Omental fat pad (tissue), 4 donors: ENCODE data around the gene CYTIP. TPM values are rescaled to one million over a fixed set of nuclear protein-coding genes. Genes with fewer than 3 reads are reported as not detected.

Experiments
- ATAC-seq: fragments of 150-250 bp; one replicate; pipeline ENCODE4 v1.9.1; 2016; ENCODE audit warnings: mild to moderate bottlenecking, moderate library complexity; ENCODE audit not compliant: low FRiP score
- DNase-seq: peaks from one replicate; pipeline ENCODE4 v3.0.0-alpha.2; 2019; ENCODE audit warnings: low spot score
- total RNA-seq, 4 donors: library from RNA; depleted of rRNA; stranded (reverse); fragments of >200 nt; gene quantifications; one replicate each; pipeline ENCODE4 v1.1.0, GENCODE V29; 2016
- TF ChIP-seq, protein P1 (sequence below), 3 donors: fragments of 450-650 bp; IDR thresholded peaks; one replicate each; pipeline ENCODE4 v1.5.1; 2016 to 2017; ENCODE audit warnings: antibody characterized with exemption in 3 of 3, mild to moderate bottlenecking in 3 of 3, moderate library complexity in 2 of 3

Gene CYTIP
- total RNA-seq, 4 donors from 2014 or later = 13.4 to 26.1 (median 17.5) TPM

GRCh38 chr2:157463002-157463401 lies 19.1 kb upstream of the CYTIP start:
- no peak for DNase-seq
- TF ChIP-seq, protein P1, sequence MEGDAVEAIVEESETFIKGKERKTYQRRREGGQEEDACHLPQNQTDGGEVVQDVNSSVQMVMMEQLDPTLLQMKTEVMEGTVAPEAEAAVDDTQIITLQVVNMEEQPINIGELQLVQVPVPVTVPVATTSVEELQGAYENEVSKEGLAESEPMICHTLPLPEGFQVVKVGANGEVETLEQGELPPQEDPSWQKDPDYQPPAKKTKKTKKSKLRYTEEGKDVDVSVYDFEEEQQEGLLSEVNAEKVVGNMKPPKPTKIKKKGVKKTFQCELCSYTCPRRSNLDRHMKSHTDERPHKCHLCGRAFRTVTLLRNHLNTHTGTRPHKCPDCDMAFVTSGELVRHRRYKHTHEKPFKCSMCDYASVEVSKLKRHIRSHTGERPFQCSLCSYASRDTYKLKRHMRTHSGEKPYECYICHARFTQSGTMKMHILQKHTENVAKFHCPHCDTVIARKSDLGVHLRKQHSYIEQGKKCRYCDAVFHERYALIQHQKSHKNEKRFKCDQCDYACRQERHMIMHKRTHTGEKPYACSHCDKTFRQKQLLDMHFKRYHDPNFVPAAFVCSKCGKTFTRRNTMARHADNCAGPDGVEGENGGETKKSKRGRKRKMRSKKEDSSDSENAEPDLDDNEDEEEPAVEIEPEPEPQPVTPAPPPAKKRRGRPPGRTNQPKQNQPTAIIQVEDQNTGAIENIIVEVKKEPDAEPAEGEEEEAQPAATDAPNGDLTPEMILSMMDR (IDR thresholded peaks at IDR 0.05) = no peak
- ATAC-seq = no peak

- ATAC-seq (no peak), DNase-seq (no peak)
Measured at GRCh38 chr2:157460897-157461296, 17.0 kb upstream of the CYTIP start.

DNA sequence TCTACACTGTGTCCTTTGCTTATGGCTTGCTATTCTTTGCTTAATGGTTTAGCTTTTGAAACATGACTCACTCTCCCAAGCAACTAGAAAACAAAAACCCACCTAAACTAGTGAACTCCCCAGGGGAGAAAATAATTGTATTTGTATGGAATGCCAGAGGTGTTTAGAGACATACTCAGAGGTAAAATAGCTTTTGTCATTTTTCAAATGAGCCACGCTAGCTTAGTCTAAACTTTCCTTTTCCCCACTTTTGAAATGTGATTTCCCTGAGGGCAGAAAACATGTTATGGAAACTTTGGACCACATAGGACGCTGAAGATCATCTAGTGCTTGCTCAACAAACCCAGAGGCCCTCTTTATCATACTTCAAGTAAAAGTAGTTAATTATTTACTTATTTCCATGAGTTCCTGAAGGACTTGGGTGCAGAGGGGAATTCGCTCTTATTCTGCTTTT lies 16.5 kb upstream of the CYTIP start:
- ATAC-seq (no peak), DNase-seq (no peak)
- TF ChIP-seq, protein P1 (IDR thresholded peaks at IDR 0.05) = no peak

More at GRCh38 chr2:157460897-157461296, 17.0 kb upstream of the CYTIP start:
- TF ChIP-seq, protein P1 (IDR thresholded peaks at IDR 0.05) = no peak

GRCh38 chr2:157459486-157459885 lies 15.6 kb upstream of the CYTIP start:
- ATAC-seq (no peak), DNase-seq (no peak)
- TF ChIP-seq, protein P1 (IDR thresholded peaks at IDR 0.05) = no peak

DNA sequence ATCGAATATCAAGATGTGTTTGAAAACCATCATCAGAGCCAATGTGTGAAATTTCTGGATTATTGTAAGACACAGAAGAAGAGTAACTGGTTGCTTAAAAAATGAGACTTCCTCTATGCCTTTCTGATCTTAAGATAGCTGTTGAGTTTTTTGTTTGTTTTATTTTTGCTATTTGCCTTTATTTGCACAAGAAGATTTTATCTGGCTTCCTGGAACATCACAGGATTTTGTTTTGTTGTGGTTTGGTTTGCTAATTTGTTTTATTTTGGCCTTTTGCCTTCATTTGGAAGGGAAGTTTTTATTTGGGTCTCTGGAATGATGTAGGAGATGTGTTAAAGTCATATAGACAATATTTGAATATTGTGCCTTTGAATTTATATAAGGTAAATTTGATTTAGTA lies 3.9 kb upstream of the CYTIP start:
- DNase-seq (no peak), ATAC-seq (no peak)
- TF ChIP-seq, protein P1 (IDR thresholded peaks at IDR 0.05) = no peak

GRCh38 chr2:157447031-157447430 lies 3.1 kb upstream of the CYTIP start:
- DNase-seq (no peak), ATAC-seq (no peak)
- TF ChIP-seq, protein P1 (IDR thresholded peaks at IDR 0.05) = no peak

GRCh38 chr2:157444641-157445040 lies 752 bp upstream of the CYTIP start:
- ATAC-seq = no peak
- TF ChIP-seq, protein P1 (IDR thresholded peaks at IDR 0.05) = no peak
- no peak for DNase-seq
